K562 (cell line): ENCODE data around the gene MCC. TPM values are rescaled to one million over a fixed set of nuclear protein-coding genes. Genes with fewer than 3 reads are reported as not detected.

Source experiments
- ATAC-seq: fragments of 200-7000 bp; cut with Tn5 transposase; 3 replicates; pipeline ENCODE4 v1.9.1; 2020; ENCODE audit warnings: moderate library complexity
- BruUV-seq: library from RNA; stranded (reverse); fragments of 400-500 nt; replicated peaks from 2 replicates; lab custom pipeline; 2021; lab: Mats Ljungman, UMichigan
- CTCF ChIA-PET: fragments of 300-600 bp; formaldehyde crosslinking; extraction: SDS; loops from one replicate; lab custom pipeline; 2021; ENCODE audit warnings: low intra/inter-chr PET ratio; lab: Yijun Ruan, JAX
- POLR2A ChIA-PET: fragments of 300-600, 350-650 bp; sonication (Branson Sonifier 250); formaldehyde crosslinking; extraction: SDS; loops from one replicate; lab custom pipeline; 2021; ENCODE audit warnings: antibody characterized with exemption, inconsistent platforms; lab: Yijun Ruan, JAX
- DNase-seq, 4 experiments: peaks; one replicate each; pipeline versions ENCODE4 v3.0.0 to v3.0.0-alpha.2; 2011 to 2018; ENCODE audit warnings: low spot score in 3 of 4, mixed read lengths in 3 of 4; ENCODE audit errors: extremely low read depth in 1 of 4
- FAIRE-seq: peaks from 2 replicates; lab custom pipeline; 2011; peaks lifted over from hg19 to GRCh38; lab: Jason Lieb, UNC
- H2AFZ ChIP-seq: 2 replicates; pipeline ENCODE4 v1.6.0; 2011; ENCODE audit warnings: low read depth, low read length, control low read depth, inconsistent platforms
- H3K27ac ChIP-seq: fragments of 200-600 bp; 3 replicates; pipeline ENCODE4 v1.8.0; 2011; ENCODE audit warnings: low read depth, mild to moderate bottlenecking, control low read depth, inconsistent platforms, low read length, moderate library complexity, mixed read lengths; ENCODE audit errors: extremely low read depth
- H3K27me3 ChIP-seq, 2 experiments: fragments of 300-600 bp in 1 of 2; 2 replicates in 1 of 2; 3 replicates in 1 of 2; pipeline versions ENCODE4 v1.6.0 to v1.8.0; 2011; ENCODE audit warnings: inconsistent platforms in 2 of 2, low read length in 2 of 2, mild to moderate bottlenecking in 1 of 2, mixed read lengths in 1 of 2, moderate library complexity in 1 of 2; ENCODE audit not compliant: control insufficient read depth in 2 of 2, insufficient read depth in 2 of 2
- H3K36me3 ChIP-seq: fragments of 300-600 bp; 3 replicates; pipeline ENCODE4 v1.8.0; 2011; ENCODE audit warnings: mild to moderate bottlenecking, low read length, inconsistent platforms; ENCODE audit not compliant: control insufficient read depth, insufficient read depth
- H3K4me1 ChIP-seq, 2 experiments: fragments of 200-600 bp in 1 of 2; replicated peaks in 1 of 2; 2 replicates in 1 of 2; 3 replicates in 1 of 2; pipeline versions ENCODE4 v1.5.1 to v1.8.0; 2011; ENCODE audit warnings: inconsistent platforms in 2 of 2, low read length in 2 of 2, mild to moderate bottlenecking in 1 of 2, mixed read lengths in 1 of 2, moderate library complexity in 1 of 2; ENCODE audit not compliant: control insufficient read depth in 2 of 2, insufficient read depth in 2 of 2
- H3K4me2 ChIP-seq: 2 replicates; pipeline ENCODE4 v1.6.1; 2011; ENCODE audit warnings: low read length, control low read depth, inconsistent platforms, mixed read lengths; ENCODE audit not compliant: insufficient read depth
- H3K4me3 ChIP-seq: fragments of 200-600 bp; sonication (generic), shearing (Covaris generic); 2 replicates; pipeline ENCODE4 v1.5.1; 2016; ENCODE audit warnings: control low read depth, inconsistent platforms
- H3K79me2 ChIP-seq: fragments of 200-600 bp; 3 replicates; pipeline ENCODE4 v1.8.0; 2011; ENCODE audit warnings: low read length, inconsistent platforms; ENCODE audit not compliant: control insufficient read depth, insufficient read depth
- H3K9ac ChIP-seq, 2 experiments: 2 replicates each; pipeline versions ENCODE4 v1.6.0 to v1.6.1; 2011; ENCODE audit warnings: low read depth in 2 of 2, low read length in 2 of 2, control low read depth in 1 of 2, inconsistent platforms in 1 of 2, mild to moderate bottlenecking in 1 of 2, mixed read lengths in 1 of 2; ENCODE audit not compliant: insufficient read depth in 1 of 2
- H3K9me1 ChIP-seq: one replicate; pipeline ENCODE4 v1.6.0; 2011; ENCODE audit warnings: inconsistent platforms, mild to moderate bottlenecking, low read length, moderate library complexity; ENCODE audit not compliant: control insufficient read depth, insufficient read depth
- H3K9me3 ChIP-seq: replicated peaks from 2 replicates; pipeline ENCODE4 v1.5.1; 2011; ENCODE audit warnings: low read depth, low read length, inconsistent platforms; ENCODE audit not compliant: control insufficient read depth, insufficient read depth
- H4K20me1 ChIP-seq: replicated peaks from 2 replicates; pipeline ENCODE4 v1.6.1; 2011; ENCODE audit warnings: low read length, inconsistent platforms, mixed read lengths; ENCODE audit not compliant: control insufficient read depth, insufficient read depth
- FOS ChIP-seq: IDR thresholded peaks from 3 replicates; pipeline ENCODE4 v1.6.1; 2011; ENCODE audit not compliant: insufficient read length; ENCODE audit errors: extremely low read depth
- ZBED1 ChIP-seq: IDR thresholded peaks from 2 replicates; pipeline ENCODE4 v1.6.1; 2014
- ZNF23 ChIP-seq: fragments of 250-450 bp; sonication (Bioruptor Pico); IDR thresholded peaks from 2 replicates; pipeline ENCODE4 v1.4.0; 2020; ENCODE audit warnings: mild to moderate bottlenecking
- WGBS: fragments of 100-300 bp; shearing (Covaris generic); methylation state at CpG from one replicate; pipeline ENCODE4 v1.1.6; 2016; ENCODE audit warnings: low coverage, mixed read lengths; ENCODE audit not compliant: insufficient coverage; ENCODE audit errors: missing lambda C conversion rate; 5-methylcytosine and 5-hydroxymethylcytosine counted together
- in situ Hi-C: fragments of 300-500 bp; cut with MboI; formaldehyde crosslinking; loops from 4 replicates; pipeline ENCODE4 v1.15.0; 2018; ENCODE audit warnings: inconsistent platforms, mixed read lengths
- intact Hi-C: fragments of 100-400 bp; cut with micrococcal nuclease; formaldehyde crosslinking; loops from 2 replicates; pipeline ENCODE4 v1.14.2; 2022
- polyA plus RNA-seq, 8 experiments: library from polyadenylated mRNA; depleted of rRNA in 4 of 8; stranded (reverse) in 5 of 8; unstranded in 3 of 8; fragments of >200 nt; fragmentation: Nextera tagmentation in 2 of 8; fragmentation: Illumina TruSeq in 1 of 8; extraction: Ambion mirVana in 2 of 8; extraction: Trizol in 1 of 8; gene quantifications; 2 replicates each; pipeline versions ENCODE4 v1.2.1 to v1.2.3, GENCODE V29; 2011 to 2014; ENCODE audit warnings: inconsistent platforms in 1 of 8, missing spikeins in 1 of 8
- total RNA-seq, 7 experiments: library from RNA; depleted of rRNA in 6 of 7; stranded (reverse); fragments of >200 nt in 6 of 7; fragmentation: Illumina TruSeq in 2 of 7; extraction: Trizol in 2 of 7; gene quantifications; 2 replicates each; pipeline versions ENCODE4 v1.2.1 to v1.2.3, GENCODE V29; 2011 to 2021; ENCODE audit warnings: low replicate concordance in 1 of 7
- TF ChIP-seq, protein P1 (sequence below): fragments of 450-650 bp; formaldehyde crosslinking; IDR thresholded peaks from 2 replicates; pipeline ENCODE4 v1.4.0; 2022; ENCODE audit warnings: missing genetic modification characterization
- TF ChIP-seq, protein P2 (sequence below): fragments of 250-450 bp; sonication (Bioruptor Pico); IDR thresholded peaks from 2 replicates; pipeline ENCODE4 v1.5.0; 2020; ENCODE audit warnings: mild to moderate bottlenecking, borderline replicate concordance
- TF ChIP-seq, protein P3 (sequence below), 2 experiments: fragments of 450-650 bp in 1 of 2; sonication (generic) in 1 of 2; formaldehyde crosslinking in 1 of 2; IDR thresholded peaks; 2 replicates each; pipeline versions ENCODE4 v1.7.1 to v1.9.0; 2016 to 2022; ENCODE audit warnings: inconsistent platforms in 1 of 2, mild to moderate bottlenecking in 1 of 2, missing genetic modification reagents in 1 of 2

The MCC gene
- total and polyA plus RNA-seq, 9 of the 15 experiments (the other 6 are each of a cell fraction or from before 2014, with no cell fraction given), result 0.04 to 0.24 (median 0.06) TPM; not detected in 1

DNA sequence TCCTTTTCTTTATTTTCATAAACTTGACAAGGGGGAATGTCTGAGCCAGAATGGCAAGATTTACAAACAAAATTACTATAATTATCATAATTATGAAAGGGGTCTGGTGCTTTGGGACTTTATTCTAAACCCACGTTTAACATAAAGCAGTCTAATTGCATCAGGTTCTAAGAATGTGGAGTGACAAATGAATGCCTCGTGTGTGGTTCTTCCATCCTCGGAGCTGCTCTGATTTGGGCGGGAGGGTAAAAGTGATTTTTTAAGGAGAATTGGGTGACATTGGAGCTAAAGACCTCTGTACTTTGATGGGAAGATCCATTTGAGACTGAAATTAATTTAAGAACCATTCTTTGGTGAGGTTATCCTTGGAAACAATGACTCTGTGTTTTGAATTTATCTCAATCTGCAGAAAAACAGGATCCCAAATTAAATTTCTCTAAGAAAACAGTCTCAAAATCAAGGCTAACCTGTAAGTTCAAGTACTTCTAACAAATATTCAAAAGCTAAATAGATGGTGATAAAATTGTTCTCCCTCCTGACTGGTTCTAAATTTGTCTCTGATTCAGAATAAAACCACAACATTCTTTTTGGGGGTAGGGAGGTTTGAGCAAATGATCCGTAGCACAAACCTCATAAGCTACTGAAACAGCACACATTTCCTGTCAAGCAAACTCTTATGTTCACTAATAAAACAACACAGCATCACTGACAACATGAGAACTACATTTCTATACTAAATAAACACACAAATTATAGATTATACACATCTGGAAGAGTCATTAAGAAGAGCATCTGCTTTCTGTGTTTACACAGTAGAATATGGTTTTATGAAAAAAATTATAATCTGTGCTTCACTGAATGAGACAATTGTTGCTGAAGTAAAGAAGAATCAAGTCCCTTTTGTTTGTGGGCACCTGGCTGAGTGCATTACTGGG, 426.1 kb downstream of the MCC start:
- H3K27me3 ChIP-seq, result peaks cover 5 to 24% of the 10 kb centered on the region in 2 experiments; a peak in 4 of 5 replicates
- H4K20me1 ChIP-seq, result no peaks in the 10 kb centered on the region
- no peak for FAIRE-seq
- POLR2A ChIA-PET, result interaction anchor here (0.6 to 1.6 kb wide), 3 partner anchors 19 to 57 kb away, joined by 3 to 4 read pairs (median 3); no protein-coding TSS in a partner anchor
- H3K36me3 ChIP-seq, result no peaks in the 10 kb centered on the region
- intact Hi-C loops (no loop called here), in situ Hi-C loops (no loop called here)
- DNase-seq, result no peak
- no peaks in the 10 kb centered on the region for H3K9me3 ChIP-seq
- H2AFZ ChIP-seq, result no peak overlapping the region
- H3K27ac ChIP-seq, result no peak overlapping the region
- no peak for ATAC-seq
- H3K9me1 ChIP-seq, result no peaks in the 10 kb centered on the region
- CTCF ChIA-PET, result no interaction called here
- H3K4me2 ChIP-seq, result no peak overlapping the region
- no peaks in the 10 kb centered on the region for H3K79me2 ChIP-seq
- BruUV-seq, result no TSS peak
- H3K4me3 ChIP-seq, result no peak overlapping the region
- no peak overlapping the region for H3K9ac ChIP-seq
- H3K4me1 ChIP-seq, result no peaks in the 10 kb centered on the region
- 20% methylated on average over 5 of the region's 5 CpGs for WGBS
- TF ChIP-seq ZNF23 (CRISPR knock-in tag) (no peak), FOS (no peak), ZBED1 (no peak)
- TF ChIP-seq, protein P1, sequence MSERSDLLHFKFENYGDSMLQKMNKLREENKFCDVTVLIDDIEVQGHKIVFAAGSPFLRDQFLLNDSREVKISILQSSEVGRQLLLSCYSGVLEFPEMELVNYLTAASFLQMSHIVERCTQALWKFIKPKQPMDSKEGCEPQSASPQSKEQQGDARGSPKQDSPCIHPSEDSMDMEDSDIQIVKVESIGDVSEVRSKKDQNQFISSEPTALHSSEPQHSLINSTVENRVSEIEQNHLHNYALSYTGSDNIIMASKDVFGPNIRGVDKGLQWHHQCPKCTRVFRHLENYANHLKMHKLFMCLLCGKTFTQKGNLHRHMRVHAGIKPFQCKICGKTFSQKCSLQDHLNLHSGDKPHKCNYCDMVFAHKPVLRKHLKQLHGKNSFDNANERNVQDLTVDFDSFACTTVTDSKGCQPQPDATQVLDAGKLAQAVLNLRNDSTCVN (CRISPR knock-in tag), result no peak
- TF ChIP-seq, protein P2, sequence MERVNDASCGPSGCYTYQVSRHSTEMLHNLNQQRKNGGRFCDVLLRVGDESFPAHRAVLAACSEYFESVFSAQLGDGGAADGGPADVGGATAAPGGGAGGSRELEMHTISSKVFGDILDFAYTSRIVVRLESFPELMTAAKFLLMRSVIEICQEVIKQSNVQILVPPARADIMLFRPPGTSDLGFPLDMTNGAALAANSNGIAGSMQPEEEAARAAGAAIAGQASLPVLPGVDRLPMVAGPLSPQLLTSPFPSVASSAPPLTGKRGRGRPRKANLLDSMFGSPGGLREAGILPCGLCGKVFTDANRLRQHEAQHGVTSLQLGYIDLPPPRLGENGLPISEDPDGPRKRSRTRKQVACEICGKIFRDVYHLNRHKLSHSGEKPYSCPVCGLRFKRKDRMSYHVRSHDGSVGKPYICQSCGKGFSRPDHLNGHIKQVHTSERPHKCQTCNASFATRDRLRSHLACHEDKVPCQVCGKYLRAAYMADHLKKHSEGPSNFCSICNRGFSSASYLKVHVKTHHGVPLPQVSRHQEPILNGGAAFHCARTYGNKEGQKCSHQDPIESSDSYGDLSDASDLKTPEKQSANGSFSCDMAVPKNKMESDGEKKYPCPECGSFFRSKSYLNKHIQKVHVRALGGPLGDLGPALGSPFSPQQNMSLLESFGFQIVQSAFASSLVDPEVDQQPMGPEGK (CRISPR knock-in tag), result no peak
- TF ChIP-seq, protein P3, sequence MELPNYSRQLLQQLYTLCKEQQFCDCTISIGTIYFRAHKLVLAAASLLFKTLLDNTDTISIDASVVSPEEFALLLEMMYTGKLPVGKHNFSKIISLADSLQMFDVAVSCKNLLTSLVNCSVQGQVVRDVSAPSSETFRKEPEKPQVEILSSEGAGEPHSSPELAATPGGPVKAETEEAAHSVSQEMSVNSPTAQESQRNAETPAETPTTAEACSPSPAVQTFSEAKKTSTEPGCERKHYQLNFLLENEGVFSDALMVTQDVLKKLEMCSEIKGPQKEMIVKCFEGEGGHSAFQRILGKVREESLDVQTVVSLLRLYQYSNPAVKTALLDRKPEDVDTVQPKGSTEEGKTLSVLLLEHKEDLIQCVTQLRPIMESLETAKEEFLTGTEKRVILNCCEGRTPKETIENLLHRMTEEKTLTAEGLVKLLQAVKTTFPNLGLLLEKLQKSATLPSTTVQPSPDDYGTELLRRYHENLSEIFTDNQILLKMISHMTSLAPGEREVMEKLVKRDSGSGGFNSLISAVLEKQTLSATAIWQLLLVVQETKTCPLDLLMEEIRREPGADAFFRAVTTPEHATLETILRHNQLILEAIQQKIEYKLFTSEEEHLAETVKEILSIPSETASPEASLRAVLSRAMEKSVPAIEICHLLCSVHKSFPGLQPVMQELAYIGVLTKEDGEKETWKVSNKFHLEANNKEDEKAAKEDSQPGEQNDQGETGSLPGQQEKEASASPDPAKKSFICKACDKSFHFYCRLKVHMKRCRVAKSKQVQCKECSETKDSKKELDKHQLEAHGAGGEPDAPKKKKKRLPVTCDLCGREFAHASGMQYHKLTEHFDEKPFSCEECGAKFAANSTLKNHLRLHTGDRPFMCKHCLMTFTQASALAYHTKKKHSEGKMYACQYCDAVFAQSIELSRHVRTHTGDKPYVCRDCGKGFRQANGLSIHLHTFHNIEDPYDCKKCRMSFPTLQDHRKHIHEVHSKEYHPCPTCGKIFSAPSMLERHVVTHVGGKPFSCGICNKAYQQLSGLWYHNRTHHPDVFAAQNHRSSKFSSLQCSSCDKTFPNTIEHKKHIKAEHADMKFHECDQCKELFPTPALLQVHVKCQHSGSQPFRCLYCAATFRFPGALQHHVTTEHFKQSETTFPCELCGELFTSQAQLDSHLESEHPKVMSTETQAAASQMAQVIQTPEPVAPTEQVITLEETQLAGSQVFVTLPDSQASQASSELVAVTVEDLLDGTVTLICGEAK (IDR thresholded peaks at IDR 0.05), result no peak
- TF ChIP-seq, protein P3 (CRISPR knock-in tag; IDR thresholded peaks at IDR 0.05), result no peak
